ENCODE measurements around the gene USP43.

GRCh38 chr17:9615486-9615885 lies 29.8 kb upstream of the USP43 start:
- TF ChIP-seq CTCF (IDR thresholded peaks at IDR 0.05; ENCODE audit: borderline replicate concordance, extremely low read depth, low read length, poor library complexity, severe bottlenecking) (no peak), EZH2 (IDR thresholded peaks at IDR 0.05; ENCODE audit: borderline replicate concordance, low read depth, low read length, severe bottlenecking) (no peak)
